ENCODE results near the gene PLCZ1.

DNA sequence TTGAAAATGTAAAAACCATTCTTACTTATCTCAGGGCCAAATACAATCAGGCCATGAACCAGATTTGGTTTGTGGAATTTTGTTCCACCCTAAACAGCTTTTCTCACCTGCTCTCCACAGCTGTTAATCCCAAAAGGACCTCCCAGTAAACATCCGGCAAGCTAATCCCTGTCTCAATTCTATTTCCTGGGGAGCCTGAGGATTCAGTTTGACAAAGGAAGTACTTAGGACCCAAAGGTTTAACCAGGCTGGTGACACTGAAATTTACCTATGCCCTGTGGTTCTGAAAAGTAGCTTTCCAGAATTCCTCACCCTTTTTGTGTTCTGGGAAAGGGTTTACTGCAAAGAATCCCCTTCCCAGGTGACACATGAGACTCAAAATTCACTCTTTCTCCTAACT is 15.1 kb upstream of the PLCZ1 start:
- TF ChIP-seq, protein P1, sequence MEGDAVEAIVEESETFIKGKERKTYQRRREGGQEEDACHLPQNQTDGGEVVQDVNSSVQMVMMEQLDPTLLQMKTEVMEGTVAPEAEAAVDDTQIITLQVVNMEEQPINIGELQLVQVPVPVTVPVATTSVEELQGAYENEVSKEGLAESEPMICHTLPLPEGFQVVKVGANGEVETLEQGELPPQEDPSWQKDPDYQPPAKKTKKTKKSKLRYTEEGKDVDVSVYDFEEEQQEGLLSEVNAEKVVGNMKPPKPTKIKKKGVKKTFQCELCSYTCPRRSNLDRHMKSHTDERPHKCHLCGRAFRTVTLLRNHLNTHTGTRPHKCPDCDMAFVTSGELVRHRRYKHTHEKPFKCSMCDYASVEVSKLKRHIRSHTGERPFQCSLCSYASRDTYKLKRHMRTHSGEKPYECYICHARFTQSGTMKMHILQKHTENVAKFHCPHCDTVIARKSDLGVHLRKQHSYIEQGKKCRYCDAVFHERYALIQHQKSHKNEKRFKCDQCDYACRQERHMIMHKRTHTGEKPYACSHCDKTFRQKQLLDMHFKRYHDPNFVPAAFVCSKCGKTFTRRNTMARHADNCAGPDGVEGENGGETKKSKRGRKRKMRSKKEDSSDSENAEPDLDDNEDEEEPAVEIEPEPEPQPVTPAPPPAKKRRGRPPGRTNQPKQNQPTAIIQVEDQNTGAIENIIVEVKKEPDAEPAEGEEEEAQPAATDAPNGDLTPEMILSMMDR (IDR thresholded peaks at IDR 0.05), result no peak
- TF ChIP-seq EP300 (IDR thresholded peaks at IDR 0.05), result no peak
- no peak for TF ChIP-seq POLR2A (IDR thresholded peaks at IDR 0.05)

Data from stomach (tissue), 4 donors.